HEK293T (cell line): Measurements from ENCODE around the gene ATP11A.

ENCODE experiments used
- BHLHE40 ChIP-seq: fragments of 450-650 bp; IDR thresholded peaks from 2 replicates; pipeline ENCODE4 v1.6.1; 2016; ENCODE audit warnings: mild to moderate bottlenecking, moderate library complexity, borderline replicate concordance
- CTBP1 ChIP-seq: fragments of 450-650 bp; IDR thresholded peaks from 2 replicates; pipeline ENCODE4 v1.6.1; 2016; ENCODE audit warnings: borderline replicate concordance
- ELF4 ChIP-seq: fragments of 450-650 bp; IDR thresholded peaks from 2 replicates; pipeline ENCODE4 v1.6.1; 2017; ENCODE audit warnings: antibody characterized with exemption
- FOXM1 ChIP-seq: fragments of 450-650 bp; IDR thresholded peaks from 2 replicates; pipeline ENCODE4 v1.6.1; 2017; ENCODE audit warnings: mild to moderate bottlenecking, borderline replicate concordance
- SP1 ChIP-seq: fragments of 450-650 bp; IDR thresholded peaks from 2 replicates; pipeline ENCODE4 v1.6.1; 2017
- SUZ12 ChIP-seq: fragments of 450-650 bp; IDR thresholded peaks from 2 replicates; pipeline ENCODE4 v1.6.1; 2016; ENCODE audit warnings: mild to moderate bottlenecking

DNA sequence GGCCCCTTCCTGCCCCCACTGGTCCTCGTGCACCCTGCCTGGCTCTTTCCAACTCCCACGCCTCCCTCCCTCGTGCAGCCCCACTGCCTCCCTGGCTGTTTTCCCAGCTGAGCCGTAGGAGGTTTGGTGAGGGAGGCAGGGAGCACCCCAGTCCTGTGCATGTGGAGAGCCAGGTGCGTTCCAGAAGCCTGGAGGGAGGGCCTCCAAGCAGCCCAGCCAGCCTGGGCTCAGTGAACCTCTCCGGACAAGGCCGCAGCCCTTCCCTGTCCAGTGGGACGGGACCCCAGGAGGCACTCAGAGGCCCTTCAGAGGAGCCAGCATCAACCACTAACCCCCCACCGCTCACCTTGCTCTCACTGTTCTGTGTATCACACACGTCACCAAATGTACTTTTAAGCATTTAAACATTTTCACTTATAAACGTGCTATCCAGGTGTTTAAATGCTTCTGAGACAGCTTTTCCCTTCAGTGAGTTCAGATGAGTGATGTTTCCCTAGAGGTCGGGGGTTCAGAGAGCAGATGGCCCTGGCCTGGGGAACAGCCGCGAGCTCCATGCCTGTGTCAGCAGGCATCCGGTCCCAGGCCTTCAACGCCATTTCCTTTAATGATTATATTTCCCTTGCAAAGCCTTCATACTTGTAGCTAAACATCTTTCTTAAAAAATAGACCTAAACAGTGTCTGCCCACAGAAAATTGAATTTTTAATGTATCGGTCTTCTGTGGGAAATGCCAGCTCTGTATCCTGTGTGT lies 122.6 kb downstream of the ATP11A start:
- no peak for TF ChIP-seq FOXM1
- no peak for TF ChIP-seq ELF4
- TF ChIP-seq CTBP1, result no peak
- TF ChIP-seq SUZ12, result no peak
- TF ChIP-seq SP1, result no peak
- no peak for TF ChIP-seq BHLHE40
